HG03469 (cell line): ENCODE measurements around the gene IGFL1.
"Not testable (repeated sequence)": the region's sequence is repeated elsewhere in the genome, so short reads cannot be mapped to it uniquely, and the experiment has no call there.

Source experiments
- ATAC-seq: cut with Tn5 transposase; IDR thresholded peaks from one replicate; pipeline ENCODE4 v1.9.1; 2021; ENCODE audit warnings: mild to moderate bottlenecking, moderate library complexity, moderate number of reproducible peaks; ENCODE audit not compliant: unreplicated experiment

The IGFL1 gene

DNA sequence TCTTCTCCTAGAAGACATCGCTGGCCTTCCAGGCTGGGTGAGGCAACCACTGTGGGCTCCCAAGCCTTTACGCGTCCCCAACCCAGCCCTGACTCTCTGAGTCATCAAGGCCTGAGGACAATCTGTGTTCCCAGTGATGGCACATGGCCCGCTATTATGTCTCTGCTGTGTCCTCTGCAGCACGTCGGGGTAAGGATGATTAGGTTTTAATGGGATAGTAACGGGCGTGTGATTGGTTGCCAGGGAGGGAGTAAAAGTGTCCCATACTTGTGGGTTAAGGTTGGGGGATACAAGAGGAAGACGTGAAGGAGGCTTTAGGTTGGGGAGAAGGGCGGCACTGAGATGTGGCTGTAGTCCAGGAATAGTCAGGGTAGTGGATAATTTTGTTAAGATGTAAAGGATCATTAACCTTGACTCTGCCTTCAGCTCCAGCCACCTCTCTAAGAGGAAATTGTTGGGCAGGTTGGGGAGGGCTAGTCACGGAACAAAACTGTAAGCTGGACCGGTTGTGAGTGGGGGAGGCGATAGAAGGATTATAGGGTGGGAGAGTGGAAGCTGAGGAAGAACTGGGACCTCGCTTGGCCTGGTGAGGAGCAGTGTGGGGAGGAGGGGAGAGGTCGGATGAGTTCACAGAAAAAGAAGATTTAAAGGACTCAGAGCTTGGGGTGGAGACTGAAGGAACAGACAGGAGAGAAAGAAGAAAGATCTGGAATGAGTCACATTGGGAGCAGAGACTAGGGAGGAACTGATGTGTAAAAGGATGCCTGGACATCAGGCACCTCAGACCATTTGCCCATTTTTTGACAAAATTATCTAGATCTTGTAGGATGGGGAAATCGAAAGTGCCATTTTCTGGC lies 27.9 kb upstream of the IGFL1 start:
- no peak for ATAC-seq

GRCh38 chr19:46202426-46202825 lies 27.1 kb upstream of the IGFL1 start:
- ATAC-seq = no peak

GRCh38 chr19:46202872-46203860 lies 26.4 kb upstream of the IGFL1 start:
- ATAC-seq = no peak

GRCh38 chr19:46204008-46204407 lies 25.5 kb upstream of the IGFL1 start:
- ATAC-seq = no peak

DNA sequence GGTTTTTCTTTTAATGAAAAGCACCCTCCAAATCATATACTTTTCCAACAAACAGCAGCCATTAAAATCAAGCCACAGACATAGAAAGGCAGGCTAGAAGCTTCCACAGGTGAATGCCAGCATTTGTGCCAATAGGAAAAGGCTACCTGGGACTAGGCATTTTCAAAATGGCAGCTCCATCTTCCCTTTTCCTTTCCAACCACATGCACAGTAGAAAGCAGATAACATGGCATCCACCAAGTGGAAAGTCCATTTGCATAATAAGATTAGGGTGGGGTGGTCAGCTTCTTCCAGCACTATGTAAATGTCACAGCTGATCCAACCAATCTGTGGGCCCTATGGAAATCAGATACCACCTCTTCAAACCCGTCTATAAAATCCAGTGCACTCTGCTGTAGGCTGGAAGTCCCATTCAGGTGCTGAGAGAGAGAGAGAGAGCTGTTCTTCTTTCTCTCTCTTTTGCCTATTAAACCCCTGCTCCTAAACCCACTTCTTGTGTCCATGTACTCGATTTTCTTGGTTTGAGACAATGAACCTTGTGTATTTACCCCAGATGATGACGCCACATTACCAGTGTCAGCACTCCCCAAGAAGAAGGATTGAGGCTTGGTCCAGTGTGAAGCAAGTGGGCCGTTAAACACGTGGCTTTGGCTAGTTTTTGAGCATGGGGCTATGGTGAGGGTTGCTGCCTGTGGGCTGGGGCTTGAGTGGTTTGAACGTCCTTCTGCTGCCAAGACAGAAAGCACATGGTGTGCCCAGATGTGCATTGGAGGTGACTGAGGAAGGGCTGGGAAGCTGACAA lies 24.2 kb upstream of the IGFL1 start:
- no peak for ATAC-seq

GRCh38 chr19:46206176-46206575 lies 23.4 kb upstream of the IGFL1 start:
- no peak for ATAC-seq

GRCh38 chr19:46206682-46207081 lies 22.9 kb upstream of the IGFL1 start:
- ATAC-seq = no peak

DNA sequence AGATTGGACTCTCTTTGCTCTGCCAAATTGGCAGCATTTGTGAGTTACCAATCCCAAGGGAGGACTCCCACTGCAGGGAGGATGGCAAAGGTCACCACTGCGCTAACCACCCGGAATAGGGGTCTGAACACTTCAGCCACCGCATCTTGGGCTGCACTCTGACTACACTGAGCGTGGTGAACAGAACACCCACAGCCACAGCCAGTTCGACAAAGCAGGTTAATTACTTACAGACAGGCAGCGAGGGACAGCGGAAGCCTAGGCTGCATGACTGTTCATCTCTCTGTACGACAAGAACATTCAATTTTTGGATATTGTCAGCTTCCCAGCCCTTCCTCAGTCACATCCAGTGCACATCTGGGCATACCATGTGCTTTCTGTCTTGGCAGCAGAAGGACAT lies 21.7 kb upstream of the IGFL1 start:
- not testable (repeated sequence) for ATAC-seq

DNA sequence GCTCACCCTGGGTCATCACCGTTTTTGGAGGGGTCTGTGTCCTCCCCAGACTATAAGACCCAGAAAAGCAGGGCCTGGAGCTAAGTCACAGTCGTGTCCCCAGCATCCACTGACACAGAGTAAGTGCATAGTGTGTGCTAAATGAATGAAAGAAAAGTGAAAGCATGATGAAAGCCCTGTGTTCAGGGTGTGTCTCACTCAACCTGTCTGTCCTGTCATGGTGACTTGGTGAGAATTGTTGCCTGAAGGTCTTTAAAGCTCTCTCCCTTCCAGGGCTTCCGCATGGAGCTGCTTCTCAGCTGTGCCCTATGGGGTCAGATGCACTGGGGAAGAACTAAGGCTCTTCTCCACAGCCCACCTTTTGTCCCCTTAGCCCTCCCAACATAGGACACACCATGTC lies 20.5 kb upstream of the IGFL1 start:
- no peak for ATAC-seq

DNA sequence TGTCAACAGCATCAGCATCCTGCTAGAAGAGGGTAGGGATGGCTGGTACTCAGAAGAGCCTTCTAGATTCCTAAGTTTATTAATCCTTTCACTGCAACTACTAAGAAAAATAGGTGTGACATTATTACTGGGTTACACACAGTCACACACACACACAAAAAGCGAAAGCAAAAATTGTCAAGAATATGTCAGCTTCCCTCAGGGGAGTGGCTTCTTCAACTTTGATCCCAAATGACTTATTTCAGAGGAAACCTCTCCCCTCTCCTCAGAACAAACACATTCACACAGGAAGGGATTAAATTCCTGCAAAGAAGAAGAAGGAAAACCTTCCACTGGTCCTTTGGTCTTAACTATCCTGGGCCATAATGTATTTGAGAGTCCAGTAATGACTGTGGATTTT lies 20.1 kb upstream of the IGFL1 start:
- no peak for ATAC-seq

DNA sequence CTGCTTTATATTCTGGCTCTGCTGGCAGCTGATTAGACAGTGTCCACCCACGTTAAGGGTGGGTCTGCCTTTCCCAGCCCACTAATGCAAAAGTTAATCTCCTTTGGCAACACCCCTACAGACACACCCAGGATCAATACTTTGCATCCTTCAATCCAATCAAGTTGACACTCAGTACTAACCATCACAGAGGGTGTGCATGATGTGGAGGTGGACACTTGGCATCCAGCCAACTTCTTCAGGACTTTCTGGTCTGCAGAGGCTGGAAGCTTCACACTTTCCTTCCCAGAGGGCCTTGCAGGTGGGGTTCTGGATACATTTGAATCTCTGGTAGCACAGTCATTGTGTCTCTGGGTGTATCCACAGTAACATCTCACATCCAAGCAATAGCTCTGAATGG lies 18.9 kb upstream of the IGFL1 start:
- ATAC-seq = no peak

- no peak for ATAC-seq
Measured at GRCh38 chr19:46211201-46211881, 18.2 kb upstream of the IGFL1 start.

- not testable (repeated sequence) for ATAC-seq
Measured at GRCh38 chr19:46212592-46212991, 16.9 kb upstream of the IGFL1 start.

DNA sequence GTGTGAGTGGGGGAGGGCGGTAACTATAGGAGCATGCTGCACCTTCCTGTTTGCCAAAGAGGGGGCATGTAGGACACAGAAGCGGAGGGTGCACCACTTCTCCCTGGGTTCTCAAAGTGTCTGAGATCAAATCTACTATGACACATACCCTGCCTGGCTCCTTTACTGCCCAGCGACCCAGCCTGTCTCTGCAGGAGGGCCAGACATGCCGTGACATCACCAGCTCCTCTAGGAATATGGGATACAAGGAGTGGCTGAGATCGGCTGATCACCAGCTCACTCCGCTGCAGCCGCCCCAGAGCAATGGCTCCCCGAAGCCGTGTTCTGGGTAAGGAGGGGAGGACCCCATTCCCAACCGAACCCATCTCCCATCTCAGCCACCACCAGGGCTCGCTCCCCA lies 16.4 kb upstream of the IGFL1 start:
- ATAC-seq = no peak

- ATAC-seq = no peak
Measured at GRCh38 chr19:46213806-46214205, 15.7 kb upstream of the IGFL1 start.

DNA sequence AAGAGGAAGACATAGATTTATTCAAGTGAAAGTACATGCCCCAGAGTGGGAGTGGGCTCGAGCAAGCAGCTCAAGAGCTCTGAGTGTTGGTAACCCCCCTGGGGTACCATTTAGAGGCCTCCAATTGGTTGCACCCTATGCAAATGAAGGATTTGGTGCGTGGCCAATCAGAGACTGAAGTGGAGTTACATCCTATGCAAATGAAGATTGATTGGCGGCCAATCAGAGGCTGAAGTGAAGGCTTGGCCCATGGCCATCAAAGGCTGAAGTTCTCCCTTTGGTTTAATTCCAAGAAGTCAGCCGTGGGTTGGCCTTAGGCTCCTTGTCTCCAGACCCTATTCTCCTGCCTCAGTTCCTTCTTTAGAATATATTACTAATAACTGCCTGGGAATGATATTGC lies 12.9 kb upstream of the IGFL1 start:
- ATAC-seq = no peak

DNA sequence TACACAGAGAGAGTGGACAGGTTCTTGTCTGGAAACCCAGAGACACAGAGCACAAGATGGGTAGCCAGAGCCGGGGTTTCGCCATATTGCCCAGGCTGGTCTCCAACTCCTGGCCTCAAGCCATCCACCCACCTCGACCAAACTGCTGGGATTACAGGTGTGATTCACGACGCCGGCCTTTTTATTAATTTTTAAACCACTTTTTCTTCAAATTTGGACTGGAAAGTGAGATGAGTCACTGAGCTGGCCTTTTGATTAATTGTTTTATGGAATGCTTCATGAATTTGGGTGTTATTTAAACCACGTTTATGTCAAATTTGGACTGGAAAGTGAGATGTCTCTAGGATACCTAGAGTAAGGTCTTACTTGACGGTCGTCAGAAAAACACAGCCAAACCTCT lies 12.1 kb upstream of the IGFL1 start:
- ATAC-seq = no peak

DNA sequence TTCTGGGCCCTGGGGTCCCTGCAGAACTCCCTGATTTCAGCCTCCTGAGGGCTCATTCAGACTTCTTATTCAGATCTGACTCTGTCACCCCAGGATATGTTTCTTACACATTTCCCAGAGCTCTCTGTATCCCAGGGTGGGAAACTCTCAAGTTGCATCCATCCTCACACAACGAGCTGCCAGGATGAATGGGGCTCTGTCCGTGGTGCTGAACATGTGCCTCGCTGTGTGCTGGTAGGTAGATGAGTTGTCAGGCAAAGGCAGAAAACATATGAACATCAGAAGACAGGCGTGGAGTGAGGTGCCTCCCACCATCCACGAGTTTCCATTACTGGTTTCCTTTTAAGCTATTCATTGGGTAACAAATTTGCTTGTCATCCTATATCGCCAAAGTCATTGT lies 11.4 kb upstream of the IGFL1 start:
- ATAC-seq = no peak

DNA sequence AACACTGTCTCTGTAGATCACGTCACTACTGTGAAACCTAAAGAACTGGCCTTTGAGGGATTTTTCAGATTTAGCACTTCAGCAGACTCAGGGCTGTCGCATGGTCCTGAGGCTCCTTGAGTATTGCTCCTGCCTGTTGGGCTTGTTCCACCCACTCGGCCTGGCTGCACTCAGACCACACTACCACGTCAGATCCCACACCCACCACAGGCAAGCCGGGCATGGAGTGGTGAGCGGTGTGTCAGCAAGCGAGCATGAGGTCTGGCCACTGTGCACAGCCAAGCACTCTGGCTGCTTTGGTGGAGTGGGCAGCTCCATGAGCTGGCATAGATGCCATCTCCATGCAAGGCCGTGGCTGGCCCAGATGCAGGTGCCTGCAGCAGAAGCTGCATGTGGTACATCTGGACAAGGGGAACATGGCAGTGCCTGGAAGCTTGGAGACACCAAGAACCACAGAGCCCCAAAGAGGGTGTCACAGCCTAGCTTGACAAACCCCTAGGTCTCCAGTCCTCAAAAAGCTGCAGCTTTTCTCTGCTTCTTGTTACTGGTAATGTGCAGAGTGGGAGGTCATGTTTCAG lies 9.4 kb upstream of the IGFL1 start:
- no peak for ATAC-seq

- no peak for ATAC-seq
Measured at GRCh38 chr19:46221152-46221551, 8.4 kb upstream of the IGFL1 start.
